Stimulated activated CD4-positive, alpha-beta T cell treated with anti-CD3 and anti-CD28 coated beads, Interleukin-15, amount 100 ng/mL, for 1 hour (primary cell): Measurements from ENCODE around the gene IMMP2L.

Experiments
- DNase-seq, 2 donors: peaks; one replicate each; pipeline ENCODE4 v3.0.0-alpha.2; 2020; ENCODE audit warnings: low read depth in 1 of 2, low spot score in 1 of 2

IMMP2L gene

DNA sequence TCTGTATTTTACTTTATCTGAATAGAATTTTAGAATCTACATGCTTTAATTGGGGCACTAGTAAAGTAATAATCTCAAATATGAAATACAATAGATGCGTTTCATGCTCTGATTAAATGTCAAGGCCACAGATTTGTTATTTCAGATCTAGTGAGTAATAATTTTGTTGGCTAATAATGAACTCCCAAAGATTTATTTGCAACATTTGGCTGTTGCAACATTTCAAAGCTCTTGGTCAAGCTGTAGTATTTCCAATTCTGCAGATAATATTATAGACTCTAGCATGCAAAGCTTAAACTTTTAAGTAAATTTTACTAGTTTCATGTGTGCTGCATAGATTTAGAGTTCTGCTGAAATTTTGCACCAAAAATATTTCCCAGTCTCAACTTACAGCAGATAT, 454.7 kb downstream of the IMMP2L start:
- DNase-seq: no peak

DNA sequence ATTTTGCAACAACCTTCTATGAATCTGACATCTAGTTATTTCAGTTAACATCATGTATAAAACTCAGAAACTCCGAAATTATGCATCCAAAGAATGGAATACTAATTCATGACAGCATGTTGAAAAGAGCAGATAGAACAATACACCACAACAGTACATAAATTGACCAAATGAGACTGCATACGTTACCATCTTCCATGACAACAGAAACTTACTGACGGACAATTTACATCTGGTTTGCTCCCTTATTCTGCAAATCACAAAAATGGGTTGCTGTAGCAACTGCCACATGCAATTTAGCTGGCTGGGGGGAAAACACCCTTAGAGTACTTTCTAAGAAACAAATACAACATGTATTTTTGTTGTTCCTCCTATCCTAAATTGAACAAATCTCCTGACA, 457.0 kb downstream of the IMMP2L start:
- no peak for DNase-seq

DNA sequence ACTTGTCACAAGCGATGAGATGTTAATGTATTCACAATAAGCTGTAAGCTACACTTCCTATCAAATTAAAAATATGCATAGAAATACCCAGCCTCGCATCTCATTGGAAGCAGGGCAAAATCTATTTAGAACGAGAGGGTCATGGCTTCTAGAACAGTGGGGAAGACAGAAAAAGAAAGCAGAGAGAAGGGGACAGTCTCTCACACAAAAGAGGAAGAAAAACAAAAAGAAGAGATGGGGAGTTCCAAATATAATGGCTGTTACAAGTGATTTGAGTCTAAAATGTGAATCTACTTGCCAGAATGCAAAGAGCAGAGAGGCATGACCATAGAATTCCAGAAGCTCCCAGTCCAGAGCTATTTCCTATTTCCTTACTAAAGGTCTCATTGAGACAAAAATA, 457.6 kb downstream of the IMMP2L start:
- DNase-seq: no peak

DNA sequence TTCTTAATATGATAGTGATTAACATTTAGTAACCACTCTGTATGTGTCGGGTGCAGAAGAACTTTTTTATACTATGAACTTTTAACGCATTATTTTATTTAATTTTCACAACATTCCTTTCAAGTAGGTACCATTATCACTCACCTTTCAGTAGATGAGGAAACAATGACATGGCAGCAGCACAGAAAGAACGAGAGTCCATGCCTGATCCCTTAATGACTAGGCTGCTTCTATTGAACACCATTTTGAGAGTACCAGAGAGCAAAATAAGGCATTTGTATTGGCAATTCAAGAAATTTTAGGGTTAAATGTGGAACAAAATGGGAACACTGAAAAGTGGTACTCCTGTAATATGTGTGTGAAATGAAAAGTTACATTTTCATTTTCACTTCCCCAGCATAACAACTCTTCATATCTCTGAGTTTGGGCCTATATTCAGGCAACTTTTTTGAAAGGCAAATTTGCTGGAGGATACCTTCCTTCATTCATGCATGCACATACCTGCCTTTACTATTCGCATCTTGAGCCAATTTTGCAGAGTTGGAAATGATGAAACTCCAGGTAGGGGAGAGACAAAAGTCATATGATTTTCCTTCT, 458.5 kb downstream of the IMMP2L start:
- no peak for DNase-seq

DNA sequence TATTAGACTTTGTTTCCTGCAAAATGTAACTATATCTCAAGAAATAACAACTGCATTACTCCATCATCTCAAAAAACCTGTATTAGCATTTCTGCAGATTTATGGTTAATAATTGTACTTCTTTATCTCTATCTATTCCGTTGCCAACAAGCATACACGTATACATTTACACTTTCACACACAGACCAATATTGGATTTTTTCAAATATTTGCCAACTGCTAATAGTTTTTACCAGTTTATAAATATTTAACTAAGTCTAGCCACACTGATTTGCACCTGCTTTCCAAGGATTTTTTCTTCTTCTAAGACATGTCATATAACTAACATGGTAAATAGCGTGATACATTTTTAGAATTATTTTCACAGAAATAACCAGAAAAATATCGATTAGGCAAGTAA, 459.2 kb downstream of the IMMP2L start:
- no peak for DNase-seq

DNA sequence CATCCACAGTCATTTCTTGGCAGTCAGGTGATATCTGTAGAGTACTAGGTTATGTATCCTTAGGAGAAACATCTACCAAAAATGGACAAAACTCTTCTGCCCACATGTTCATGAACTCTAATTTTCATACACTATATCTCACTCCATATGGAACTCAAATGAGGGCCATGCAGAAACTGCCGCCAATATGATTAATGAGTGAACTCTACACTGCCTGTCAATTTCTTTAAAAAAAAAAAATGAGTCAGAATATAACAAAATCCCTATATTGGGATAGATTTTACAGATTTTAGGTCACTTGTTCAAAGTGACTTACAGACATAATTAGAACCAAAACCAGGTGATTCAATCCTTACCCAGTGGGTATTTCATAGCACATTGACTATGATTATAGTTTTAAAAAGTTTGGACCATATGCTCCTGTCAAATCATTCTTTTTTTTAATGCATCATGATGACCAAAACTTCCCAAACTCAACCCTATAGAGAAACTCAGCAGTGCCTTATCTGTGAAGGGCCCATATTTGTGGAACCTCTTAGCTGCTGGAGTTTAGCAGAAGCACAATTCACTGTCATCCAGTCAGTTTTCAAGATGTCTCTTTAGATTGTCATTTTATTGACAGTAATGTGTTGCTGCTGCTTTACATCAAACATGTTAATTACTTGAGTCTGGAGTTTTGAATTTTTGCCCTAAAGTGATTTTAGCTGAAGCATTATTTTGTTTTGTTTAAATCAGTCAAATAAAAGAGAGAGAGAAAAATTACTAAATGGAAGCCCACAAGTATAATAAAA, 460.2 kb downstream of the IMMP2L start:
- DNase-seq: no peak

DNA sequence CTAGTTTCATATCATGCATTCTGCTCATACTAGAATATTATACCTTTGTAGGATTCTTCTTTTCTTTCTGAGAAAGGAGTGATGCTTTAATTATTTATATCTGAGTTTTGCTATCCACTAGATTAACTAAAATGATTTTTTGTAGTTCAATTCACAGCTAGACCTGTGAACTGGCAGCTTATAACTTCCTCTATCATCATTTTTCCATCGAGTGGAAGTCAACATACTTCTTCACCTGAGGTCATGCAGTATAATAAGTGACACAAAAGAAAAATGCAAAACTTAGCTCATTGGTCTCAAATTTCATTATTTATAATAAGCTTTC, 463.4 kb downstream of the IMMP2L start:
- DNase-seq: no peak

DNA sequence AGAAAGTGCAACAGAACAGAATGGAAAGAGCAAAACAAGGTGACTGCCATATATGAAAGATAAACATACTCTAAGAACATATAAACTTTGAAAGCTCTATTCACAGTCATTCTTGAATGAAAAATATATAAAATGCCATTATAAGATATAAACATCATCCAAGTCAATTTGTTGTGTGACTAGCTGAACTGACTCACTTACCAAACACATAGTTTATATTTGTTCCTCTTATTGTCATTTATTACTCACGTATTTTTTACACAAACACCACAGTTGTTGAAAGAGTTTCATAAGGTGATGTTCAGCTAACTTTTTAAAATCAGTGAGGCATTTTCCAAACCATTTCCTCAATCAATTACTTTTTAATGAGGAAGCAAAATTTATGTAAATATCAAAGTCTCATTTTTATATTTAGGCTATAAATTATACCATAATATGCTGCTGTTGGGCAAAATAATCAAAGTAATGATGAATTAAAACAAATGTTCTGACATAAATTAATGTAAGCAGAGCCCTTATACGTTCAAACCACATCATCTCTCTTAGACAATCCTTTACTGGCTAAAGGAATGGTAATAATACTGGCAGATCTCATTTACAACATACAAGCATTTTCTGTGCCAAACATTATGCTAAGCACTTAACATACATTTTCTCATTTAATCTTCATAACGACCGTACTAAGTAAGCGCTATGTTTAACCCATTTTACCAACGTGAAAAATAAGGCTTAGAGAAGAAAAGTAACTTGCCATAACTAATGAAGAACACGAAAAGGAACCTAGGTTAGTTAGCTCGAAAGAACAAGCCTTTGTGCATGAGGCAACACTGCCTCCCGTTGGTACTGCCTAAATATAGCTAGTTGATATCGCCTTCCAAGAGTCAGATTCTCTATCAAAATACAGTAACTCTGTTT, 464.0 kb downstream of the IMMP2L start:
- peak in 1 of 2 donors; percentile 30 for DNase-seq

DNA sequence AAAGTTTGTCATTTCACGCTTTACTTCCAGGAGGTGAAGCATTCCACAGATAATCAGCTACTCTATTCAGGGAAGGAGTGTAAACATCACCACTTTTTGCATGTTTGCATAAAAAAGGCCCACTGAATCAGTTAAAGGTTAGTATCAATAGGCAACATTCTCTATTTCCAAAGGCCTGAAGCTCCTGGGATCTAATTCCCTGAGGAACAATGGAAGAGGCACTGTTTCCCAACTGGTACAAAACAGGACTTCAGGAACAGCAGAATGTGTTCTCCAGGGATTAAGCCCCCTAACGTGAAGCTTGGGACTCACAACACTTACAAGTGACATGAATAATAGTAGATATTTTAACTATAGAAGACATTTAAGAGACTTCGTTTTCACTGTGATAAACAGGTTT, 465.3 kb downstream of the IMMP2L start:
- no peak for DNase-seq

DNA sequence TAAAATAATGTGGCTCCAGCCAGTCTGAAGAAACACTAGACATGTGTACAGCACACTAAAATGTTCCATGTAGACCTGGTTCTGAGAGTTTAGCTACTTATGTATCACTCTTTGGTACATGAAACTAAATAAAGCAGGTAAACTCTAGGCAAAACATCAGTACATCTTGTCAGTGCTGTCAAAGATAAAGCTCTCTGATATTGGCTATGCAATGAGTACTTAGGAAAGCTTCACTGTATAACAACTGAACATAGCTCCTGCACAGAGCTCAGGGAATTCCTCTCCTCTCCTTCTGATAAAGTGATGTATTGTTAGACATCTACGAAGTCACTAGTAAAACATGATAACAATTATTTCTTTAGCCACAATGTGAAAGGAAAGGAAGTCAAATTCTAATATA, 467.9 kb downstream of the IMMP2L start:
- DNase-seq: no peak

DNA sequence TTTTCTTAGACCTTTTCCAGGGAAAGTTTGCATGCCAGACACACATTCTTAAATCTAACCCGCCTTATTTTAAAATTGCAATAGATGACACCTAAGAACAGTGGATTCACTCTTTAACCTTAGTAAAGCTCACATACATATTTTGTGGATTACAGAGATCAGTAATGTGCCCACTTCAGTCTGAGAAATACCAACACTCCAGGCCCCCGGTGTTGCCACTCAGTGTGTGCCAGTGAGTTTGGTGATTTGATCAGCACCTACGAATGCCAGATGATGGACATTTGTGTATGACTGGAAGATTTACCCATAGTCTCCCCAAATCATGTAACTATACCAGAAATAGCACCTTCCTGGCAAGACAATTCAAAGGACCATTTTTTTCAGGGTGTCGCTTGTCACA, 468.8 kb downstream of the IMMP2L start:
- DNase-seq: no peak

DNA sequence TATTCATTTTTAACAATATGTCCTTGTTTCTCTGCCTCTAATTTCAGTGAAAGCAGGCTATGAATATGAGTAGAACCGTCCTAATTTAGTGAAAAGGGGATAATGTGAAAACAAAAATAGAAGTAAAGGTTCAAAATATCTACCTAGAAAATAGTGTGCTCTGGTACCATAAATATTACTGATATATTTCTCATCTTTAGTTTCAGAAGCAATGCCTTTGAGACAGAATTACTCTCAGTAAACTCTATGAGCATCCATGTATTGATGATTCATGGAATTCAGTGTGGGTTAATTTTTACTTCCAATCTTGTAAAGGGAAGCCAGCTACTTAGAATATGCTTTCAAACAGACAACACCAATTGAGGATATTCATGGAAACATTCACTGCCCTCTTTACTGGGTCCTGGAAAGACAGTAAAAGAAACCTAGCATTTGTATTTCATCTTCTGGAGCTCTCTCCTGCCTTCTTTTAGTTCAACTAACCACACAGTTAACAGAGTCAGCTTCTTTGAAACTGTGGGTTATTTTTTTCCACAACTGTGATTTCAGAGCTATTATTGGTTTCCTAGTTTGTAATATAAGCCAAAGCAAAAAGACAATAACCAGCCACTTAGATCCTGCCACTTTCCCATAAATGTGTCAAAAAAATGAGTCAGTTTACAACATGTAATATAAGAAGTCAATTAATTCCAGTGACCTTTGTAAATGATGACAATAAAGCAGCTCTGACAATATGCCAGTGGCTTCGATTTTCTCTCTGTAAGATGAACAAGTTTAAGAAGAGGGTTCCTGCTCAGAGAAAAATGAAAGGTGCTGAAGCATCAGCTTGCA, 469.7 kb downstream of the IMMP2L start:
- DNase-seq: no peak

DNA sequence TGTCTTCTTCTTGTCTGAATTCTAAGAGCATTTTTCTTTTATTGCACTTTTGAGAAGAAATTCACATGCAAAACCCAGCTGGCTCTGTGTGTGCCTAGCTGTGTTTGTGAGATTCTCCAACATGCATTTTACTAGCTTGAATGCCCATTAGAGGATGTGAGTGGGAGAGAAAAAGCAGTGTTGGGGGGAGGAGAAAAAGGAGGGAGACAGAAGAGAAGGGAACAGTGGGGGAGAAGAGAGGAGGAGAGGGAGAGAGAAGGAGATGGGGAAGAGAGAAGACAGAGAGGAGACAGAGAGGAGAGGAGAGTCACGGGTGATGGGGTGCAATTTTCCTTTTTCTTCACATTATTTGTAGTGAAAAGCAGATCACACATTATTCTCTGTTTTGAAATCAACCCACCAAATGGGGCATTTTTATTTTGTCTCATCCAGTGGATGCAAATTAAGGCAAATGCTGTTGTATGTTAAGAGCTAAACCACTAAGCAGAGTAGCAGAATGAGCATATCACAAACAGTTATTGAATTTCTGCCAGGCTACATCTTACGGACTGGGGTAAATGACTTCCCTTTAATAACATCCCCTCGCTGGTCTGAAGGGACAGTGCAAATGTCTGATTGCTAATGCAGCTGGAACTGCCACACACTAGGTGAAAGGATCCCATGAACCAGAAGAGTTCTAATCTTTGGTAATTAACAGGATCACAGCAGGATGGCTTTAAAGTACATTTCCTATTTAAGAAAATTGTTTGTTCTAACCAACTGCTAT, 470.5 kb downstream of the IMMP2L start:
- DNase-seq: no peak

DNA sequence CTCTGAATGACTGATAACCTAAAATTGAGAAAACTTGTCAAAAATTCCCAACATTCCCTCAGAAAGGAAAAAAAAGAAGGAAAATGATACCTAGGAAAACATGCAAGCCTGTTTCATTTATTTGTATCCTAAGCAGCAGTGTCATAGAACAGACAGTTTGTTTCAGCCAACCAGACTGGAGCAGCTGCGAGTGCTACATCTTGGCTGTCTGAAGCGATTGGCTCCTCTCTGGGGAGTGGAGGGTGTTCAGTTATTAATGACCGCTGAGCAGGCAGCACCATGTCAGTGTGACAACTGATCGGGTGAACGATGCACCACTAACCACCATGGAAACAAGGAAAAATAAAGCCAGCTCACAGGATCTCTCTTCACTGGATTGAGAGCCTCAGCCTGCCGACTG, 471.4 kb downstream of the IMMP2L start, which contains the start of gene LRRN3:
Gene LRRN3 (plus strand): TSS at position 282 of the 400 bp plus-strand sequence. CDS start 31,646 bp downstream, outside the sequence.
- DNase-seq: no peak

DNA sequence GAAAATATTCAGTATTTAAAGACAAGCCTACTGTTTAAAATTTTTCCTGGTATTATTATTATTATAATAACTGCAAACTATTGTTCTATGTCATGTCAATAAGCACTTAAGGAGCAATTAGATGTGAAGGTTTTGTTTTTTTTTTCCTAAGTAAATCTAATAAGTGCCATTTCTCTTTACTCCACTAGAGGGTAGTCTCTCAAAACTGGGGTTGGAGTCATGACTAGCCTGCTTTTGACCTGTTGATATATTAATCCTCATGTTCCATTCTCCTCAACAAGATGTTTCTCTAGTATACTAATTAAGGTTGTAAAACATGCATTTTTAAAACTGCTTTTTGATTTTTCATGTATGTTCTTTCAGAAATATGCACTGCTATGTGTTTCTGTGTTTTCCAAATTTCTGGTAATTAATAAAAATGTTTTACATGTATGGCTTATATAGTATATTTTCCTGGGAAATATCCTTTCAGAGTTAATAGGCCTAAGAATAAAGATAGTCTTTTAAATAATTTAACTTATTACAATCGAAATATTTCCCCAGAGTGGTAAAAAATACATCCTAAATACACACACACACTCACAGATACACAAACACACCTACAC, 472.4 kb downstream of the IMMP2L start:
- DNase-seq: no peak

DNA sequence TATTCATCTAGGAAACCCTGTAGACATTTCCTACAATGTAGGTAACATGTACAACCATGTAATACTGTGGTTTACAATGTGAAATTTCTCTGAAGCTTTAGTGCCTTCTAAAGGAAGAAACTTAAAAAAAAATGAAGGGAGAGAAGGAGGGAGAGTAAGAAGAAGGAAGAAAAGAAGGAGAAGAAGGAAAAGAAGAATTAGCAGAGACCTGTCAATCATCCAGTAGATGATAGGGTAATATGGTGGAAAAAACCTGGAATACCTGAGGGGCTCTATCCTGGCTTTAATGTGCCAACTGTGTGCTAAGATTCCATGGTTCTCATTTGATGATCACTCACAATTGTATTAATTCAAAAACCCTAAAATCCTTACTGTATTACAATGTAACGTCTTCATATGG, 474.0 kb downstream of the IMMP2L start:
- DNase-seq: no peak

DNA sequence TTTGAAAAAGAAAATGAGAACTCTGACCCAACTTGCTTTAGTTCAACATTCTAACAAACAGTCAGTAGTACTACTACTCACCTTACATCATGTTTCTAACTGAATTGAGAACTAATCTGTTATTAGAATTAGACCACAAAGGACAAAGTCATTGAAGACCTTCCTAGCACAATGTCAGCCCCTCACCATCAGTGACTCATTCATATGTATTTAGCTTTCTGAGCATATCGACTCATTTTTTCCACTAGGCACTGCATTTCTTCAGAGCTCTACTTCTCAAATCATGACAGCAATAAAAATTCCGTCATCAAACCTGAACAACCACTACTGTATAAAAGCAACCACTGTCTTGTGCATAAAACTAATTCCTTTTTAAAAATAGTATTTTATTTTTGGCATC, 475.8 kb downstream of the IMMP2L start:
- DNase-seq: no peak

DNA sequence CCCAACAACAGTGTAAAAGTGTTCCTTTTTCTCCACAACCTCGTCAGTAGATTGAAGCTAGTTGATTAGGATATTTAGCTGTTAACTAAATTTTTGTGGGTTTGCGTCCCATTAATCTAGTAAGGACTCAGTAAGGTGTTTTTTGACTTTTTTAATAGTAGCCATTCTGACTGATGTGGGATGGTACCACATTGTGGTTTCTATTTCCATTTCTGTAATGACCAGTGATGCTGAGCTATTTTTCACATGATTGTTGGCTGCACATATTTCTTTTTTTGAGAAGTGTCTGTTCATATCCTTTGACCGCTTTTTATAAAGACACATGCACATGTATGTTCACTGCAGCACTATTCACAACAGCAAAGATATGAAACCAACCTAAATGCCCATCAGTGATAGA, 476.9 kb downstream of the IMMP2L start:
- DNase-seq: no peak

DNA sequence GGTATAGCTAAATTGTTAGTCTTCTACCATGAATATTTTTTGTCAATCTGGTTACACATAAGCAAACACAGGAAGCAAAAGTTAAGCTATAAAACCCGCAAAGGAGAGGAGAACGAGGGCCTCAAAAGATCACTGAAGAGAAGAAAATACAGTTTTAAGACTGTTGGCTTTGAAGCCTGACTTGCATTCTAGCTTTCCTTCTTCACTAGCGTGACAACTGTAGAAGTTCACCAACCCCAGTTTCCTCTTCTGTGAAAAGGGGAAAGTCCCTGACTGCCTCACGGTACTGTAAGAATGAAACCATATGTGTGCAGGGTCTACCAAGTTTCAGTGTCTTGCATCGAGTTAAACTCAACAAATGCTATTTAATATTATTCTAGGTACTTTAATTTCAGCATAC, 478.9 kb downstream of the IMMP2L start:
- DNase-seq: peak in 1 of 2 donors; percentile 5

DNA sequence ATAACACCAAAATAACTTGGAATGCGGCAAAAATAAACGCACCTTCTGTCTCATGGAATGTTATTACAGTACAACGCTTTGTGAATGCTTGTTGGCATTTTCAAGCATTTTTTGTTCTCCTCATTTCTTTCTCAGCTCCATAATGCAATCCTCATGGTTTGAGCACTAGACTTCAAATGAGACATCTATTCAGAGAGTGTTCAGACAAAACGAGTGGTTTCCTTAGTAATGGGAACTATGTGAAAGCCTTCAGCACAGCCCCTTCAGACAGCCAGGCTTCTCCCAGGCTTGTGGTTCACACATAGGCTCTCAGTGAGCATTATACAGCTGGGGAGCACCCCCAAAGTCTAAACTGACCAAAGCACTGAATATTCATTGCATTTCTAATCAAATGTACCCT, 479.9 kb downstream of the IMMP2L start:
- no peak for DNase-seq
